ENCODE data around the gene MEF2A. TPM values are rescaled to one million over a fixed set of nuclear protein-coding genes. Genes with fewer than 3 reads are reported as not detected.

Gene MEF2A
- total and polyA plus RNA-seq, 2 donors (not counting 1 experiment from before 2014, with no cell fraction given): 44.0 to 102 TPM

DNA sequence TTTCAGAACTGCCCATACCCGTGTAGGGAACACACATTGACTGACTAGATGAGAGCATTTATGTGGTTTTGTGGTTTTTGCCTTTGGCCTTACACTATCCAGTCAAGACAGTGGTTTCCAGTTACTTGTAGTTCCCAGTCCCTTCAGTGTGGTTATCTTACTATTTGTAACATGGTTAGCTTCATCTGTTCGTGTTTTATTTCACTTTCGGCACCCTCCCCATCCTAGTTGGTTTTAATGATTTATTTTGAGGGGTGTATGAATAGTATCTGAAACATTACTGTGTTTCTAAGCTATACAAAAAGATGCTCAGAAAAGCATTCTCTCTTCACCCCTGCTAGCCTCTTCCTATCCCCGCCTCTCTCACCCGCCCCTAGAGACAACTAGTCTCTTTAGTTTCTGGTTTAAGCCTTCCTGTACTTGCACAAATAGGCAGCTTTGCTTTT, 153.3 kb downstream of the MEF2A start:
- peak overlapping the region; percentile 35 for H3K4me3 Mint-ChIP-seq
- no peak overlapping the region for H3K27ac Mint-ChIP-seq

DNA sequence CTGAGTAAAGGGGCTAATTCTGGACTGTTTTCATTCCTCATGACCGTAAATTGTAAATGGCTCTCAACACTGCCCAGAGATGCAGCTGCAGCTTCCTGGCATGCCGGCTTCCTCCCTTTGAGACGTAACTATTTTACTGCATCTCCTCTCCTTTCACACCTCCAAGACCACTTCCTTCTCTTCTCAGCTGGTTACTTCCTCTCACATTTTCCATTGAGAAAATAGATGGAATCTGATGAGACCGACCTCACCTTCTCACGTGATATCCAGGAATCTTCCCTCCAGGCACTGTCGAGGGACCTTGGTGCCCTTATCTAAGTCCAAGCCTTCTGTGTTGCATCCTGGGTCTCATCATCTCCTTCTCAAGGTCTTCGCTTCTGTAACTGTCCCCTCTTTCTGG, 154.7 kb downstream of the MEF2A start:
- H2AFZ ChIP-seq (ENCODE audit: insufficient read depth, low read depth, low read length, poor library complexity, severe bottlenecking): peak overlapping the region; percentile 55
- H3K4me3 ChIP-seq (ENCODE audit: control extremely low read depth in 1 of 5, extremely low read depth in 1 of 5, insufficient read depth in 1 of 5, low read depth in 2 of 5, low read length in 4 of 5): no peak overlapping the region
- peaks cover 0 to 6% of the 10 kb centered on the region in 2 experiments for H3K36me3 ChIP-seq (replicated peaks in 1 of 2; ENCODE audit: control extremely low read depth in 1 of 2, control insufficient read depth in 1 of 2, extremely low read depth in 1 of 2, insufficient read depth in 2 of 2, low read length in 1 of 2)
- Mint-ChIP-seq H3K9me3 (ENCODE audit: insufficient read depth) (no peaks in the 10 kb centered on the region), H3K27ac (peak overlapping the region; percentile 50), H3K4me1 (peaks cover 41% of the 10 kb centered on the region), H3K27me3 (no peaks in the 10 kb centered on the region), H3K4me3 (peak overlapping the region; percentile 68)
- H3K79me2 ChIP-seq (ENCODE audit: control insufficient read depth, insufficient read depth, low read length): no peaks in the 10 kb centered on the region
- WGBS (ENCODE audit: insufficient coverage): 31% methylated on average over 7 of the region's 7 CpGs
- H3K27me3 ChIP-seq (replicated peaks in 1 of 4; ENCODE audit: control extremely low read depth in 1 of 4, control insufficient read depth in 3 of 4, insufficient read depth in 4 of 4, low read length in 3 of 4): no peaks in the 10 kb centered on the region
- H3K27ac ChIP-seq (ENCODE audit: low read length in 2 of 2): peak overlapping the region in 1 of 2 donors; percentile 5
- no peaks in the 10 kb centered on the region for H3K9me3 ChIP-seq (ENCODE audit: control extremely low read depth in 1 of 3, control insufficient read depth in 2 of 3, insufficient read depth in 1 of 3, low read length in 2 of 3)
- H4K20me1 ChIP-seq (ENCODE audit: control insufficient read depth, insufficient read depth, low read length, poor library complexity, severe bottlenecking): no peaks in the 10 kb centered on the region
- peak; percentile 31 for DNase-seq
- ChIA-PET CTCF (no interaction called here), POLR2A (no interaction called here)
- TF ChIP-seq, protein P1, sequence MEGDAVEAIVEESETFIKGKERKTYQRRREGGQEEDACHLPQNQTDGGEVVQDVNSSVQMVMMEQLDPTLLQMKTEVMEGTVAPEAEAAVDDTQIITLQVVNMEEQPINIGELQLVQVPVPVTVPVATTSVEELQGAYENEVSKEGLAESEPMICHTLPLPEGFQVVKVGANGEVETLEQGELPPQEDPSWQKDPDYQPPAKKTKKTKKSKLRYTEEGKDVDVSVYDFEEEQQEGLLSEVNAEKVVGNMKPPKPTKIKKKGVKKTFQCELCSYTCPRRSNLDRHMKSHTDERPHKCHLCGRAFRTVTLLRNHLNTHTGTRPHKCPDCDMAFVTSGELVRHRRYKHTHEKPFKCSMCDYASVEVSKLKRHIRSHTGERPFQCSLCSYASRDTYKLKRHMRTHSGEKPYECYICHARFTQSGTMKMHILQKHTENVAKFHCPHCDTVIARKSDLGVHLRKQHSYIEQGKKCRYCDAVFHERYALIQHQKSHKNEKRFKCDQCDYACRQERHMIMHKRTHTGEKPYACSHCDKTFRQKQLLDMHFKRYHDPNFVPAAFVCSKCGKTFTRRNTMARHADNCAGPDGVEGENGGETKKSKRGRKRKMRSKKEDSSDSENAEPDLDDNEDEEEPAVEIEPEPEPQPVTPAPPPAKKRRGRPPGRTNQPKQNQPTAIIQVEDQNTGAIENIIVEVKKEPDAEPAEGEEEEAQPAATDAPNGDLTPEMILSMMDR (IDR thresholded peaks at IDR 0.05): no peak
- TF ChIP-seq EZH2 (IDR thresholded peaks at IDR 0.05; ENCODE audit: borderline replicate concordance, insufficient read depth, low read depth, low read length, poor library complexity, severe bottlenecking): no peak
- H3K4me2 ChIP-seq (replicated peaks; ENCODE audit: low read depth, low read length, poor library complexity, severe bottlenecking): peak overlapping the region; percentile 50
- ATAC-seq (ENCODE audit: low read depth): peak; percentile 24
- intact Hi-C loops (cut with micrococcal nuclease): no loop called here
- peaks cover 22 to 27% of the 10 kb centered on the region in 2 donors for H3K4me1 ChIP-seq (ENCODE audit: control insufficient read depth in 2 of 2, insufficient read depth in 2 of 2, low read length in 2 of 2)
- H3K9ac ChIP-seq (ENCODE audit: low read length): peak overlapping the region; percentile 6

More for the DNA sequence above, 153.3 kb downstream of the MEF2A start:
- Mint-ChIP-seq H3K4me1 (peaks cover 41% of the 10 kb centered on the region), H3K9me3 (ENCODE audit: insufficient read depth) (no peaks in the 10 kb centered on the region), H3K27me3 (no peaks in the 10 kb centered on the region)
- Histone ChIP-seq H3K9me3 (ENCODE audit: control extremely low read depth in 1 of 3, control insufficient read depth in 2 of 3, insufficient read depth in 1 of 3, low read length in 2 of 3) (no peaks in the 10 kb centered on the region), H3K9ac (ENCODE audit: low read length) (no peak overlapping the region), H3K4me3 (ENCODE audit: control extremely low read depth in 1 of 5, extremely low read depth in 1 of 5, insufficient read depth in 1 of 5, low read depth in 2 of 5, low read length in 4 of 5) (no peak overlapping the region), H3K27me3 (replicated peaks in 1 of 4; ENCODE audit: control extremely low read depth in 1 of 4, control insufficient read depth in 3 of 4, insufficient read depth in 4 of 4, low read length in 3 of 4) (no peaks in the 10 kb centered on the region), H4K20me1 (ENCODE audit: control insufficient read depth, insufficient read depth, low read length, poor library complexity, severe bottlenecking) (no peaks in the 10 kb centered on the region), H3K4me1 (ENCODE audit: control insufficient read depth in 2 of 2, insufficient read depth in 2 of 2, low read length in 2 of 2) (peaks cover 22 to 27% of the 10 kb centered on the region in 2 donors), H3K79me2 (ENCODE audit: control insufficient read depth, insufficient read depth, low read length) (no peaks in the 10 kb centered on the region), H2AFZ (ENCODE audit: insufficient read depth, low read depth, low read length, poor library complexity, severe bottlenecking) (no peak overlapping the region), H3K4me2 (replicated peaks; ENCODE audit: low read depth, low read length, poor library complexity, severe bottlenecking) (peak overlapping the region; percentile 50), H3K36me3 (replicated peaks in 1 of 2; ENCODE audit: control extremely low read depth in 1 of 2, control insufficient read depth in 1 of 2, extremely low read depth in 1 of 2, insufficient read depth in 2 of 2, low read length in 1 of 2) (peaks cover 0 to 19% of the 10 kb centered on the region in 2 experiments), H3K27ac (ENCODE audit: low read length in 2 of 2) (no peak overlapping the region)
- ChIA-PET CTCF (interaction anchor here (0.8 to 1.9 kb wide), 5 partner anchors 15 to 446 kb away, joined by 3 to 8 read pairs (median 4); no protein-coding TSS in a partner anchor), POLR2A (no interaction called here)
- intact Hi-C loops (cut with micrococcal nuclease): no loop called here
- ATAC-seq (ENCODE audit: low read depth) (no peak), DNase-seq (no peak)
- TF ChIP-seq EZH2 (IDR thresholded peaks at IDR 0.05; ENCODE audit: borderline replicate concordance, insufficient read depth, low read depth, low read length, poor library complexity, severe bottlenecking): no peak
- TF ChIP-seq, protein P1 (IDR thresholded peaks at IDR 0.05): no peak
- 20% methylated on average over 2 of the region's 5 CpGs for WGBS (ENCODE audit: insufficient coverage)
